WTC11 (cell line): ENCODE measurements around the gene SLC28A1.

ENCODE experiments used
- ATF1 ChIP-seq: sonication (generic); formaldehyde crosslinking; IDR thresholded peaks from 2 replicates; pipeline ENCODE4 v1.8.1; 2023; ENCODE audit warnings: mild to moderate bottlenecking, moderate library complexity, missing genetic modification reagents
- TF ChIP-seq, protein P1 (sequence below): sonication (generic); formaldehyde crosslinking; IDR thresholded peaks from 2 replicates; pipeline ENCODE4 v1.8.1; 2022; ENCODE audit warnings: low read depth, mild to moderate bottlenecking, moderate library complexity, missing genetic modification reagents, borderline replicate concordance
- TF ChIP-seq, protein P2 (sequence below): sonication (generic); formaldehyde crosslinking; IDR thresholded peaks from 2 replicates; pipeline ENCODE4 v1.8.1; 2022; ENCODE audit warnings: mild to moderate bottlenecking, moderate library complexity, missing genetic modification reagents

DNA sequence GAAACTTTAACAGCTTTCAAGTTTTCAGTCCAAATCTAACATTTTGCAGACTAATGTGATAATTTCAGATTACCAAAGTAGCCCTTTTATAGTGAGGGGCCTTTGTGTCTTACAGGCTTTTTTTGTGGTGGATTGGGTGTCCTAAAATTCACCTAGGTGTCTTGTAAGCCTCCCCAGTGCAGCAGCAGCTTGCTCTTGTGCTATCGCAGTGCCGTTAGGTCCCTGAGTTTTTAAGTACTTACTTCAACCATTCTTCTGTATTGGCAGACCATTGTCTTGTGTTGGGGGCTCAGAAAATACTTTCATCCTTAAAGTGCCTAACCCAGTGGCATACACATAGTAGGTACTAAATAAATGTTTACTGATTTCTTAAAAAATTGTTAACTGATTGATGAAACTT is 99.2 kb downstream of the SLC28A1 start:
- TF ChIP-seq, protein P1, sequence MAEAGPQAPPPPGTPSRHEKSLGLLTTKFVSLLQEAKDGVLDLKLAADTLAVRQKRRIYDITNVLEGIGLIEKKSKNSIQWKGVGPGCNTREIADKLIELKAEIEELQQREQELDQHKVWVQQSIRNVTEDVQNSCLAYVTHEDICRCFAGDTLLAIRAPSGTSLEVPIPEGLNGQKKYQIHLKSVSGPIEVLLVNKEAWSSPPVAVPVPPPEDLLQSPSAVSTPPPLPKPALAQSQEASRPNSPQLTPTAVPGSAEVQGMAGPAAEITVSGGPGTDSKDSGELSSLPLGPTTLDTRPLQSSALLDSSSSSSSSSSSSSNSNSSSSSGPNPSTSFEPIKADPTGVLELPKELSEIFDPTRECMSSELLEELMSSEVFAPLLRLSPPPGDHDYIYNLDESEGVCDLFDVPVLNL = no peak
- no peak for TF ChIP-seq ATF1 (CRISPR knock-in tag)
- TF ChIP-seq, protein P2, sequence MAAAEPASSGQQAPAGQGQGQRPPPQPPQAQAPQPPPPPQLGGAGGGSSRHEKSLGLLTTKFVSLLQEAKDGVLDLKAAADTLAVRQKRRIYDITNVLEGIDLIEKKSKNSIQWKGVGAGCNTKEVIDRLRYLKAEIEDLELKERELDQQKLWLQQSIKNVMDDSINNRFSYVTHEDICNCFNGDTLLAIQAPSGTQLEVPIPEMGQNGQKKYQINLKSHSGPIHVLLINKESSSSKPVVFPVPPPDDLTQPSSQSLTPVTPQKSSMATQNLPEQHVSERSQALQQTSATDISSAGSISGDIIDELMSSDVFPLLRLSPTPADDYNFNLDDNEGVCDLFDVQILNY (CRISPR knock-in tag) = no peak
